ENCODE measurements around the gene RPTOR.
"Not testable (repeated sequence)": the region's sequence is repeated elsewhere in the genome, so short reads cannot be mapped to it uniquely, and the experiment has no call there.

RPTOR gene

GRCh38 chr17:80552523-80552922 is 7.9 kb downstream of the RPTOR start:
- DNase-seq, result no peak

GRCh38 chr17:80555266-80555665 is 10.6 kb downstream of the RPTOR start:
- no peak for DNase-seq

DNA sequence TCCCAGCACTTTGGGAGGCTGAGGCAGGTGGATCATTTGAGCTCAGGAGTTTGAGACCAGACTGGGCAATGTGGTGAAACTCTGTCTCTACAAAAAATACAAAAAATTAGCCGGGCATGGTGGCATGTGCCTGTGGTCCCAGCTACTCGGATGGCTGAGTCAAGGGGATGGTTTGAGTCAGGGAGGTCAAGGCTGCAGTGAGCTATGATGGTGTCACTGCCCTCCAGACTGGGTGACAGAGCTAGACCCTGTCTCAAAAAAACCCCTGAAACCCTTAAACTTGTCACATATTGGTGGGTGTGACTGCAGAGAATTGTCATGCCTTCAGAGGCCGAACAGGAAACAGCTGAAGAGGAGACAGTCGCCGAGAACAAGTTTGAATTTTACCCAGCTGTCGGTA is 13.4 kb downstream of the RPTOR start:
- no peak for DNase-seq

- no peak for DNase-seq
Observed at GRCh38 chr17:80559825-80560251, 15.2 kb downstream of the RPTOR start.

GRCh38 chr17:80561541-80562114 is 17.0 kb downstream of the RPTOR start:
- no peak for DNase-seq

DNA sequence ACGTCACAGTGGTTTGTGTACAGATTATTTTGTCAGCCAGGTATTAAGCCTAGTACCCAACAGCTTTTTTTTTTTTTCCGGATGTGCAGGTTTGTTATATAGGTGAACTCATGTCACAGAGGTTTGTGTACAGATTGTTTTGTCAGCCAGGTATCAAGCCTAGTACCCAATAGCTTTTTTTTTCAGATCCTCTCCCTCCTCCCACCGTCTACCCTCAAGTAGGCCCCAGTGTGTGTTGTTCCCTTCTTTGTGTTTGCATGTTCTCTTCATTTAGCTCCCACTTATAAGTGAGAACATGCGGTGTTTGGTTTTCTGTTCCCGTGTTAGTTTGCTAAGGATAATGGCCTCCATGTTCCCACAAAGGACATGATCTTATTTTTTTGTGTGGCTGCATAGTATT is 19.9 kb downstream of the RPTOR start:
- no peak for DNase-seq

- no peak for DNase-seq
Observed at GRCh38 chr17:80565343-80566053, 20.9 kb downstream of the RPTOR start.

- no peak for DNase-seq
Observed at GRCh38 chr17:80566054-80566400, 21.4 kb downstream of the RPTOR start.

DNA sequence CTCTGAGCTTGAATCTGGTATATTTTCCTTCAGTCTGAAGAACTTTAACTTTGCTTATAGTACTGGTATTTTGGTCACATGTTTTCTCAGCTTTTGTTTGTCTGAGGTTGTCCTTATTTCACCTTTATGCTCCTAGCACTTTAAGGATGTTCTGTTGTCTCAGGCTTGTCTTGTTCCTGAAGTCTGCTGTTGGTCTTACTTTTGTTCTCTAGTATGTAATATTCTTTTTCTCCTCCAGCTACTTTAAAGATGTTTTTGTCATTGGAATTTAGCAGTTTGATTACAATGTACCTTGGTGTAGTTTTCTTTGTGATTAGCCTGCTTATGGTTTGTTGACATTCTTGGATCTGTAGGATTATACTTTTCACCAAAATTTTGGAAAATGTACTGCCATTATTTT is 23.6 kb downstream of the RPTOR start:
- DNase-seq, result no peak

DNA sequence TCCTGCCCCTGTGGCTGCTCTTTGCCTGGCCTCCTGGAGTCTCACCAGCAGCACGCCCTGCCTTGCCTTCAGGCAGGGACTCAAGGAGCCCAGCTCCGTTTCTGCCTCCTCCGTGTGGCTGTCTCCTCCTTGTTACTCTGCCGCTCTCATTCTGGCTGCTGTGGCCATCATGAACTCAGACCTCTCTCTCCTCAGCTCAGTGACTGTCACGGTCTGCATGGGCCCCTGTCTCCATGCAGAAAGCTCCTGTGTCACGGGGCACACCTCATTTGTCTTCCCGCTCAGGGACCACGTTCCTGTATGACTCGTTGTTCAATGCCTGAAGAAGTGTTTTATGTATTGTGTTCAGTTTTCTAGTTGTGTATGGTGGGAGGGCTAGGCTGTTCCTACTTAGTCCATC is 25.3 kb downstream of the RPTOR start:
- DNase-seq, result no peak

GRCh38 chr17:80573701-80574100 is 29.1 kb downstream of the RPTOR start:
- no peak for DNase-seq

DNA sequence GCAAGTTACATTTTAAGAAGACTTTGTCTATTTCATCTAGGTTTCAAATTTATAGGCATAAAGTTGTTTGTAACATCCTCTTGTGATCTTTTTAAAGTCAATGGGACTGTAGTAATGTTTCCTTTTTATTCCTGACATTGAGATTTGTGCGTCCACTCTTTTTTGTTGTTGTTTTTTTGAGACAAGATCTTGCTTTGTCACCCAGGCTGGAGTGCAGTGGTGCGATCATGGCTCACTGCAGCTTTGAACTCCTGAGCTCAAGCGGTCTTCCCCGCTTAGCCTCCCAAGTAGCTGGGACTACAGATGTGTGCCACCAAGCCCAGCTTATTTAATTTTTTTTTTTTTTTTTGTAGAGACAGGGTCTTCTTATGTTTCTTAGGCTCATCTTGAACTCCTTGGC is 29.9 kb downstream of the RPTOR start:
- DNase-seq, result no peak

DNA sequence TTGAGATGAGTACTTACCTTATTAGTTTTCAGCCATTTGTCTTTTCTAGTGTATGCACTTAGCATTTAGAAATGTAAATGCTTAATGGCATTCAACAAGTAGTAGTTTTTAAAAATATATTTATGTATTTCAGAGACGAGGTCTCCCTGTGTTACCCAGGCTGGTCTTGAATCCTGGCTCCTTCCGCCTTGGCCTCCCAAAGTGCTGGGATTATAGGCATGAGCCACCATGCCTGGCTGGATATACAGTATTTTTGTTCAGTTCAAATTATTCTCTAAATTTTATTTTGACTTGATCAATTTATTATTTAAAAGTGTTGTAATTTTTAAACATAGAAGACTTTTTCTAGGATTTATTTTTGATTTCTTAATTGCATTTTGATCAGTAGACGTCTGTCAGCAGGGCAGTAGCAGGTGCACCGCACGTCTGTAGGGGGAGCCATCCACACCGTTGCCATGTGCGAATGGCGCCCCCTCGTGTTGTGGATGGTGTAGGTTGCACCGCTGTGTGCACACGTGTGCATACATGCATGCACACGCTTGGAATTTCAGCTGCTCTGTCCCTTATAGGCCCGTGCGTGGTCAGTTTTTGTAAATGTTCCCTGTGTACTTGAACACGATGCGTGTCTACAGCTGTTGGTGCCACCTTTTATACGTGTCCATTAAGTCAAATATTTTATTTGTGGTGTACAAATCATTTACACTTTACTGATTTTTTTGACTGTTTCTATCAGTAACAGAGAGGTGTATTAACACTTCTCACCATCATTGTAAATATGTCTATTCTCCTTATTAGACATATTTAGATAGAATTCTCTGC is 30.6 kb downstream of the RPTOR start:
- DNase-seq, result peak; percentile 85 to 89

GRCh38 chr17:80577876-80578570 is 33.4 kb downstream of the RPTOR start:
- DNase-seq, result no peak

GRCh38 chr17:80578668-80579388 is 34.2 kb downstream of the RPTOR start:
- DNase-seq, result not testable (repeated sequence)

- DNase-seq, result no peak
Observed at GRCh38 chr17:80582165-80582564, 37.5 kb downstream of the RPTOR start.

GRCh38 chr17:80584176-80584905 is 39.7 kb downstream of the RPTOR start:
- no peak for DNase-seq

- DNase-seq, result no peak
Observed at GRCh38 chr17:80585890-80586845, 41.5 kb downstream of the RPTOR start.

DNA sequence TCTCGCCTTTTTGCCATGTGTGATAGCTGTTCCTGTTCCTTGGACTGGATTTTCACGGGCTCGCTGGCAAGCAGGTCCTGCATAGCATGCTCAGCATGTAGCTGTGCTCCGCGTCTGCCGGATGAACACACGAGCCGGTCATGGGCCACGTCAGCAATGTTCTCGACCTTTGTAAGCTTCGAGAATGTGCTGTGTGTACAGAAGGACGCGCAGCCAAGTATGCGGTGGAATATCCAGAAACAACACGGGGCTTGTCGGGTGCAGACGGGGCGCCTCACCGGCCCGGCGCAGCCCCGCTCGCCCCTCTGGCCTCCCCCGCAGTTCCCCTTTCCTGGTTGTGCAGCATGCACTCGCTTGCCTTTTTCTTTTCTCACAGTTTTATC is 42.2 kb downstream of the RPTOR start:
- DNase-seq, result no peak

- no peak for DNase-seq
Observed at GRCh38 chr17:80588702-80589383, 44.2 kb downstream of the RPTOR start.

All from CD4-positive, alpha-beta T cell treated with Interleukin-1 beta for 1 hour (primary cell).